HEK293 (cell line): ENCODE measurements around the gene KIAA0825.

Source experiments
- CTCF ChIA-PET: fragments of 350-600 bp; formaldehyde crosslinking; extraction: SDS; loops from one replicate; lab custom pipeline; 2021; ENCODE audit warnings: antibody characterized with exemption; lab: Yijun Ruan, JAX
- POLR2A ChIA-PET: fragments of 300-600 bp; formaldehyde crosslinking; extraction: SDS; loops from one replicate; lab custom pipeline; 2020; ENCODE audit warnings: antibody characterized with exemption, inconsistent platforms; lab: Yijun Ruan, JAX
- H3K27ac ChIP-seq: fragments of 200-500 bp; sonication (Bioruptor generic); 2 replicates; pipeline ENCODE4 v1.5.1; 2014; ENCODE audit warnings: low read depth, low read length, control low read depth, inconsistent platforms; ENCODE audit errors: extremely low read depth
- H3K36me3 ChIP-seq, 2 experiments: fragments of 200-500 bp in 1 of 2; sonication (Bioruptor generic) in 1 of 2; 1 replicate in 1 of 2; 2 replicates in 1 of 2; pipeline ENCODE4 v1.5.1; 2014 to 2017; ENCODE audit warnings: inconsistent platforms in 2 of 2, low read length in 2 of 2; ENCODE audit not compliant: control insufficient read depth in 2 of 2, insufficient read depth in 1 of 2
- H3K4me1 ChIP-seq: fragments of 200-500 bp; sonication (Bioruptor generic); 2 replicates; pipeline ENCODE4 v1.5.1; 2014; ENCODE audit warnings: mild to moderate bottlenecking, low read length, inconsistent platforms; ENCODE audit not compliant: control insufficient read depth, insufficient read depth
- H3K4me3 ChIP-seq: 2 replicates; pipeline ENCODE4 v1.5.1; 2011; ENCODE audit warnings: low read depth, mild to moderate bottlenecking, control low read depth, low read length, moderate library complexity
- H3K9me3 ChIP-seq: fragments of 200-500 bp; sonication (Bioruptor generic); 2 replicates; pipeline ENCODE4 v1.5.1; 2014; ENCODE audit warnings: low read depth, low read length, inconsistent platforms; ENCODE audit not compliant: control insufficient read depth, insufficient read depth
- OVOL3 ChIP-seq: fragments of 450-650 bp; formaldehyde crosslinking; IDR thresholded peaks from 2 replicates; pipeline ENCODE4 v1.5.1; 2016; ENCODE audit warnings: missing biosample characterization, missing genetic modification characterization
- SP7 ChIP-seq: fragments of 450-650 bp; formaldehyde crosslinking; IDR thresholded peaks from 2 replicates; pipeline ENCODE4 v1.5.1; 2016; ENCODE audit warnings: missing biosample characterization, missing genetic modification characterization
- TCF7L2 ChIP-seq: IDR thresholded peaks from 2 replicates; pipeline ENCODE4 v1.6.1; 2011; ENCODE audit warnings: low read depth, mild to moderate bottlenecking, inconsistent platforms, low read length, moderate library complexity, borderline replicate concordance
- ZBTB1 ChIP-seq: fragments of 450-650 bp; formaldehyde crosslinking; IDR thresholded peaks from 2 replicates; pipeline ENCODE4 v1.5.1; 2016; ENCODE audit warnings: missing biosample characterization, missing genetic modification characterization
- ZFP3 ChIP-seq: fragments of 450-650 bp; formaldehyde crosslinking; IDR thresholded peaks from 2 replicates; pipeline ENCODE4 v1.5.1; 2016; ENCODE audit warnings: low read depth, missing biosample characterization, missing genetic modification characterization
- ZNF10 ChIP-seq: fragments of 450-650 bp; formaldehyde crosslinking; IDR thresholded peaks from 2 replicates; pipeline ENCODE4 v1.5.1; 2017; ENCODE audit warnings: missing biosample characterization, missing genetic modification characterization
- ZNF114 ChIP-seq: fragments of 450-650 bp; formaldehyde crosslinking; IDR thresholded peaks from 2 replicates; pipeline ENCODE4 v1.5.0; 2017; ENCODE audit warnings: missing biosample characterization, missing genetic modification characterization
- ZNF24 ChIP-seq: fragments of 450-650 bp; formaldehyde crosslinking; IDR thresholded peaks from 2 replicates; pipeline ENCODE4 v1.5.1; 2016; ENCODE audit warnings: missing biosample characterization, missing genetic modification characterization
- ZNF292 ChIP-seq: fragments of 450-650 bp; formaldehyde crosslinking; IDR thresholded peaks from 2 replicates; pipeline ENCODE4 v1.5.1; 2016; ENCODE audit warnings: low read depth, missing biosample characterization, missing genetic modification characterization, borderline replicate concordance
- ZNF350 ChIP-seq: fragments of 450-650 bp; formaldehyde crosslinking; IDR thresholded peaks from 2 replicates; pipeline ENCODE4 v1.5.0; 2017; ENCODE audit warnings: missing biosample characterization, mild to moderate bottlenecking, missing genetic modification characterization
- ZNF366 ChIP-seq: fragments of 450-650 bp; formaldehyde crosslinking; conservative IDR thresholded peaks from 2 replicates; pipeline ENCODE4 v1.5.1; 2016; ENCODE audit warnings: missing biosample characterization, missing genetic modification characterization
- ZNF37A ChIP-seq: fragments of 450-650 bp; IDR thresholded peaks from 2 replicates; pipeline ENCODE4 v1.5.1; 2018; ENCODE audit warnings: missing biosample characterization, missing genetic modification characterization
- ZNF416 ChIP-seq: fragments of 450-650 bp; formaldehyde crosslinking; IDR thresholded peaks from 2 replicates; pipeline ENCODE4 v1.5.1; 2016; ENCODE audit warnings: missing biosample characterization, missing genetic modification characterization
- ZNF529 ChIP-seq: fragments of 450-650 bp; formaldehyde crosslinking; IDR thresholded peaks from 2 replicates; pipeline ENCODE4 v1.5.1; 2017; ENCODE audit warnings: missing genetic modification characterization, missing biosample characterization; ENCODE audit not compliant: insufficient replicate concordance
- ZNF530 ChIP-seq: fragments of 450-650 bp; formaldehyde crosslinking; IDR thresholded peaks from 2 replicates; pipeline ENCODE4 v1.5.1; 2016; ENCODE audit warnings: low read depth, missing biosample characterization, missing genetic modification characterization
- ZNF600 ChIP-seq: fragments of 450-650 bp; formaldehyde crosslinking; IDR thresholded peaks from 2 replicates; pipeline ENCODE4 v1.5.1; 2016; ENCODE audit warnings: missing biosample characterization, missing genetic modification characterization
- ZNF626 ChIP-seq: fragments of 450-650 bp; sonication (Bioruptor Pico); formaldehyde crosslinking; IDR thresholded peaks from 2 replicates; pipeline ENCODE4 v1.5.1; 2018; ENCODE audit warnings: missing biosample characterization, missing genetic modification characterization, inconsistent platforms
- ZNF830 ChIP-seq: fragments of 450-650 bp; IDR thresholded peaks from 2 replicates; pipeline ENCODE4 v1.5.0; 2018; ENCODE audit warnings: missing biosample characterization, missing genetic modification characterization, low read depth, mild to moderate bottlenecking, moderate library complexity
- TF ChIP-seq, protein P1 (sequence below): fragments of 450-650 bp; formaldehyde crosslinking; IDR thresholded peaks from 2 replicates; pipeline ENCODE4 v1.5.1; 2016; ENCODE audit warnings: missing biosample characterization, missing genetic modification characterization
- TF ChIP-seq, protein P2 (sequence below): fragments of 450-650 bp; formaldehyde crosslinking; IDR thresholded peaks from 2 replicates; pipeline ENCODE4 v1.5.1; 2016; ENCODE audit warnings: missing biosample characterization, missing genetic modification characterization
- TF ChIP-seq, protein P3 (sequence below): fragments of 450-650 bp; formaldehyde crosslinking; IDR thresholded peaks from 2 replicates; pipeline ENCODE4 v1.5.1; 2016; ENCODE audit warnings: missing biosample characterization, missing genetic modification characterization
- TF ChIP-seq, protein P4 (sequence below): fragments of 450-650 bp; formaldehyde crosslinking; IDR thresholded peaks from 2 replicates; pipeline ENCODE4 v1.5.1; 2016; ENCODE audit warnings: missing biosample characterization, missing genetic modification characterization
- TF ChIP-seq, protein P5 (sequence below): fragments of 450-650 bp; formaldehyde crosslinking; IDR thresholded peaks from 2 replicates; pipeline ENCODE4 v1.5.1; 2016; ENCODE audit warnings: missing biosample characterization, missing genetic modification characterization
- TF ChIP-seq, protein P6 (sequence below): fragments of 450-650 bp; IDR thresholded peaks from 2 replicates; pipeline ENCODE4 v1.5.1; 2018; ENCODE audit warnings: missing biosample characterization, missing genetic modification characterization

Gene KIAA0825

DNA sequence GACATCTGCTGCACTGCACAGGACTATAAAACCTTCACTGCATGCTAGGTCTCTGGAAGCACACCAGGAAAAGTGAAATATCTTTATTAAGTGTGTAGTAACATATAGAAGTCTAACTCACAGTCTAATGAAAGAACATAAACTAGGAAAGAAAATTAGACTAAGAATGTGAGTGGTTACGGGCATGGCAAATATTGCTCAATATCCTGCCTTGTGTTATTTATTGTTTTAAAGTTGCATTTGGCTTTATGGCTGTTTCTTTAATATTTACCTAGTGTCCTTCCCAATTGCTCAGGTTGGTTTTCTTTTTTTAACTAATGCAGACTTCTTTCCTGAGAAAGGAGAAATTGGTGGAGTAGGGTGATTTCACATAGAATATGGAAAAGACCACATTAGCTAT is 342.4 kb downstream of the KIAA0825 start:
- Histone ChIP-seq H3K27ac (no peak overlapping the region), H3K4me1 (no peaks in the 10 kb centered on the region), H3K36me3 (no peaks in the 10 kb centered on the region), H3K9me3 (no peaks in the 10 kb centered on the region), H3K4me3 (no peak overlapping the region)
- ChIA-PET POLR2A (no interaction called here), CTCF (no interaction called here)
- no peak for TF ChIP-seq ZBTB1 (tag by site-specific recombination)
- no peak for TF ChIP-seq ZNF114 (tag by site-specific recombination)
- TF ChIP-seq ZNF529 (tag by site-specific recombination), result no peak
- TF ChIP-seq, protein P1, sequence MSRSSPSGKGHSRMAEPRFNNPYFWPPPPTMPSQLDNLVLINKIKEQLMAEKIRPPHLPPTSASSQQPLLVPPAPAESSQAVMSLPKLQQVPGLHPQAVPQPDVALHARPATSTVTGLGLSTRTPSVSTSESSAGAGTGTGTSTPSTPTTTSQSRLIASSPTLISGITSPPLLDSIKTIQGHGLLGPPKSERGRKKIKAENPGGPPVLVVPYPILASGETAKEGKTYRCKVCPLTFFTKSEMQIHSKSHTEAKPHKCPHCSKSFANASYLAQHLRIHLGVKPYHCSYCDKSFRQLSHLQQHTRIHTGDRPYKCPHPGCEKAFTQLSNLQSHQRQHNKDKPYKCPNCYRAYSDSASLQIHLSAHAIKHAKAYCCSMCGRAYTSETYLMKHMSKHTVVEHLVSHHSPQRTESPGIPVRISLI (tag by site-specific recombination), result no peak
- no peak for TF ChIP-seq ZNF292 (tag by site-specific recombination)

DNA sequence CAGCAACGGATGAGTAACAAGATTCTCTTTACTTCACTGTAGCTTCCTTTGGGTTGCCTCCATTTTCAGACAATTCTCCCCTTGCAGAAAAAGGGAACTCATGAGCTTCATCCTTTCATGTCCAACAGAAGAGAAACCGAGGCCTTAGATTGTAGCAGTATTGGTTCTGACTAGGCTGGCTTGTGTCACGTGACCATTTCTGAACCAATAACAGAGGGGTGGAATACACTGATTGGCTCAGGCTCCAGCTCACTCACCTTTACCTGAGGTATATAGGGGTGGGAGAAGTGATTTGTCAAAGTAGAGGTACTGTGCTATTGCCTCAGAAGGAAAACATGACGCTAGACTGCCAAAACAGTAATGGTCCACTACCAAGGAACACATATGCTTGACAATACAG is 343.7 kb downstream of the KIAA0825 start:
- ChIA-PET POLR2A (no interaction called here), CTCF (interaction anchor here (0.6 kb wide), 1 partner anchor 10 kb away, joined by 3 read pairs; no protein-coding TSS in a partner anchor)
- Histone ChIP-seq H3K27ac (no peak overlapping the region), H3K4me3 (no peak overlapping the region), H3K4me1 (no peaks in the 10 kb centered on the region), H3K36me3 (no peaks in the 10 kb centered on the region), H3K9me3 (no peaks in the 10 kb centered on the region)
- TF ChIP-seq ZNF416 (tag by site-specific recombination) (no peak), ZNF530 (no peak), ZNF10 (tag by site-specific recombination) (no peak), ZNF350 (no peak), TCF7L2 (no peak), ZNF626 (tag by site-specific recombination) (no peak), ZNF24 (tag by site-specific recombination) (no peak), ZNF37A (tag by site-specific recombination) (no peak), SP7 (tag by site-specific recombination) (no peak), ZNF830 (tag by site-specific recombination) (no peak), ZNF366 (tag by site-specific recombination) (no peak), ZNF600 (tag by site-specific recombination) (no peak)
- TF ChIP-seq, protein P2, sequence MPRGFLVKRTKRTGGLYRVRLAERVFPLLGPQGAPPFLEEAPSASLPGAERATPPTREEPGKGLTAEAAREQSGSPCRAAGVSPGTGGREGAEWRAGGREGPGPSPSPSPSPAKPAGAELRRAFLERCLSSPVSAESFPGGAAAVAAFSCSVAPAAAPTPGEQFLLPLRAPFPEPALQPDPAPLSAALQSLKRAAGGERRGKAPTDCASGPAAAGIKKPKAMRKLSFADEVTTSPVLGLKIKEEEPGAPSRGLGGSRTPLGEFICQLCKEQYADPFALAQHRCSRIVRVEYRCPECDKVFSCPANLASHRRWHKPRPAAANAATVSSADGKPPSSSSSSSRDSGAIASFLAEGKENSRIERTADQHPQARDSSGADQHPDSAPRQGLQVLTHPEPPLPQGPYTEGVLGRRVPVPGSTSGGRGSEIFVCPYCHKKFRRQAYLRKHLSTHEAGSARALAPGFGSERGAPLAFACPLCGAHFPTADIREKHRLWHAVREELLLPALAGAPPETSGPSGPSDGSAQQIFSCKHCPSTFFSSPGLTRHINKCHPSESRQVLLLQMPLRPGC, result no peak
- TF ChIP-seq, protein P3, sequence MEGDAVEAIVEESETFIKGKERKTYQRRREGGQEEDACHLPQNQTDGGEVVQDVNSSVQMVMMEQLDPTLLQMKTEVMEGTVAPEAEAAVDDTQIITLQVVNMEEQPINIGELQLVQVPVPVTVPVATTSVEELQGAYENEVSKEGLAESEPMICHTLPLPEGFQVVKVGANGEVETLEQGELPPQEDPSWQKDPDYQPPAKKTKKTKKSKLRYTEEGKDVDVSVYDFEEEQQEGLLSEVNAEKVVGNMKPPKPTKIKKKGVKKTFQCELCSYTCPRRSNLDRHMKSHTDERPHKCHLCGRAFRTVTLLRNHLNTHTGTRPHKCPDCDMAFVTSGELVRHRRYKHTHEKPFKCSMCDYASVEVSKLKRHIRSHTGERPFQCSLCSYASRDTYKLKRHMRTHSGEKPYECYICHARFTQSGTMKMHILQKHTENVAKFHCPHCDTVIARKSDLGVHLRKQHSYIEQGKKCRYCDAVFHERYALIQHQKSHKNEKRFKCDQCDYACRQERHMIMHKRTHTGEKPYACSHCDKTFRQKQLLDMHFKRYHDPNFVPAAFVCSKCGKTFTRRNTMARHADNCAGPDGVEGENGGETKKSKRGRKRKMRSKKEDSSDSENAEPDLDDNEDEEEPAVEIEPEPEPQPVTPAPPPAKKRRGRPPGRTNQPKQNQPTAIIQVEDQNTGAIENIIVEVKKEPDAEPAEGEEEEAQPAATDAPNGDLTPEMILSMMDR (tag by site-specific recombination), result no peak

DNA sequence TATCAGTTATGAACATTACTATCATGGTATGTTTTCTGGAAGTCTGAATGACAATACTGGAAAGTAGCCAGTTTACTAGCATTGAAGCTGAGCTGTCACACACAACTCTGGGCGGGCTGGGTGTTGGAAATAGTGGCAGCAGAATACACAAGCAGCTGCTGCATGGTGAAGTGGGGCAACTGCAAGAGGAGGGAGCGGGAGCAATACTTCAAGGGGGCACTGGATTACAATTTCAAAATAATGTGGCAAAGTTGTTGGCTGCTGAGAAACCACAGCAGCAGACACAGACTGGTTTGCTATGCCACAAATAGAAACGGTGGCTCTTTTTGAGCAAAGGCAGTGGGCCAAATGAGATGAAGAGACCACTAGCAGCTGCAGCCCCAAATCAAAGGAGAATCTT is 350.2 kb downstream of the KIAA0825 start:
- ChIA-PET POLR2A (no interaction called here), CTCF (interaction anchor here (0.7 kb wide), 1 partner anchor 54 kb away, joined by 4 read pairs; no protein-coding TSS in a partner anchor)
- Histone ChIP-seq H3K36me3 (no peaks in the 10 kb centered on the region), H3K27ac (no peak overlapping the region), H3K4me1 (no peaks in the 10 kb centered on the region), H3K4me3 (no peak overlapping the region), H3K9me3 (no peaks in the 10 kb centered on the region)
- TF ChIP-seq ZFP3 (tag by site-specific recombination) (no peak), ZNF37A (tag by site-specific recombination) (no peak), OVOL3 (tag by site-specific recombination) (no peak), ZNF529 (tag by site-specific recombination) (no peak)
- TF ChIP-seq, protein P4, sequence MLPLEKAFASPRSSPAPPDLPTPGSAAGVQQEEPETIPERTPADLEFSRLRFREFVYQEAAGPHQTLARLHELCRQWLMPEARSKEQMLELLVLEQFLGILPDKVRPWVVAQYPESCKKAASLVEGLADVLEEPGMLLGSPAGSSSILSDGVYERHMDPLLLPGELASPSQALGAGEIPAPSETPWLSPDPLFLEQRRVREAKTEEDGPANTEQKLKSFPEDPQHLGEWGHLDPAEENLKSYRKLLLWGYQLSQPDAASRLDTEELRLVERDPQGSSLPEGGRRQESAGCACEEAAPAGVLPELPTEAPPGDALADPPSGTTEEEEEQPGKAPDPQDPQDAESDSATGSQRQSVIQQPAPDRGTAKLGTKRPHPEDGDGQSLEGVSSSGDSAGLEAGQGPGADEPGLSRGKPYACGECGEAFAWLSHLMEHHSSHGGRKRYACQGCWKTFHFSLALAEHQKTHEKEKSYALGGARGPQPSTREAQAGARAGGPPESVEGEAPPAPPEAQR, result no peak
- TF ChIP-seq, protein P5, sequence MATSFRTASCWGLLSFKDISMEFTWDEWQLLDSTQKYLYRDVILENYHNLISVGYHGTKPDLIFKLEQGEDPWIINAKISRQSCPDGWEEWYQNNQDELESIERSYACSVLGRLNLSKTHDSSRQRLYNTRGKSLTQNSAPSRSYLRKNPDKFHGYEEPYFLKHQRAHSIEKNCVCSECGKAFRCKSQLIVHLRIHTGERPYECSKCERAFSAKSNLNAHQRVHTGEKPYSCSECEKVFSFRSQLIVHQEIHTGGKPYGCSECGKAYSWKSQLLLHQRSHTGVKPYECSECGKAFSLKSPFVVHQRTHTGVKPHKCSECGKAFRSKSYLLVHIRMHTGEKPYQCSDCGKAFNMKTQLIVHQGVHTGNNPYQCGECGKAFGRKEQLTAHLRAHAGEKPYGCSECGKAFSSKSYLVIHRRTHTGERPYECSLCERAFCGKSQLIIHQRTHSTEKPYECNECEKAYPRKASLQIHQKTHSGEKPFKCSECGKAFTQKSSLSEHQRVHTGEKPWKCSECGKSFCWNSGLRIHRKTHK (tag by site-specific recombination), result no peak
- TF ChIP-seq, protein P6, sequence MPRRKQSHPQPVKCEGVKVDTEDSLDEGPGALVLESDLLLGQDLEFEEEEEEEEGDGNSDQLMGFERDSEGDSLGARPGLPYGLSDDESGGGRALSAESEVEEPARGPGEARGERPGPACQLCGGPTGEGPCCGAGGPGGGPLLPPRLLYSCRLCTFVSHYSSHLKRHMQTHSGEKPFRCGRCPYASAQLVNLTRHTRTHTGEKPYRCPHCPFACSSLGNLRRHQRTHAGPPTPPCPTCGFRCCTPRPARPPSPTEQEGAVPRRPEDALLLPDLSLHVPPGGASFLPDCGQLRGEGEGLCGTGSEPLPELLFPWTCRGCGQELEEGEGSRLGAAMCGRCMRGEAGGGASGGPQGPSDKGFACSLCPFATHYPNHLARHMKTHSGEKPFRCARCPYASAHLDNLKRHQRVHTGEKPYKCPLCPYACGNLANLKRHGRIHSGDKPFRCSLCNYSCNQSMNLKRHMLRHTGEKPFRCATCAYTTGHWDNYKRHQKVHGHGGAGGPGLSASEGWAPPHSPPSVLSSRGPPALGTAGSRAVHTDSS (tag by site-specific recombination), result no peak
